HG03571 (cell line): ENCODE measurements around the gene OTUD4.
A peak's percentile ranks its signal among the peaks of the same experiment; 100 is the strongest.
"Not testable (repeated sequence)": the region's sequence is repeated elsewhere in the genome, so short reads cannot be mapped to it uniquely, and the experiment has no call there.

Source experiments
- ATAC-seq: cut with Tn5 transposase; IDR thresholded peaks from one replicate; pipeline ENCODE4 v1.9.1; 2021; ENCODE audit not compliant: unreplicated experiment

Gene OTUD4

DNA sequence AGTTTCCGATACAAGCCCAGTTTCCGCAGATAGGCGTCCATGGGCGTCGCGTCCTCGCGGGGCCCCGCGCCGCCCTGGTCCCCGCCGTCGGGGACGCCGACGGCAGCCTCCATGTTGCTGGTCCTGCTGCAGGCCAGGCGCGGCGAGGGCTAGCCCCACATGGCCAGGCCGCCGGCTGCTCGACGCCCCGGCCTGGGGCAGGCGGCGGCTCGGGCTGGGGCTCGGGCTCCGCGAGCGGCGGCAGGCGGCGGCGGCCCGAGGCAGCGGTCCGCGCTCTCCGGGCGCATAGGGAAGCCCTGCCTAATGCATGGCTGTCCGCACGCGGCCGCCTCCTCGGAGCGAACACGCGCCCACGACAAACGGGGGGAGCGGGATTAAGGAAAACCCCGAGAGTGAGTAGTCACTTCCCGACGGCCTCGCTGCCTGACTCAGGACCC is 510 bp downstream of the OTUD4 start:
- ATAC-seq = not testable (repeated sequence)

DNA sequence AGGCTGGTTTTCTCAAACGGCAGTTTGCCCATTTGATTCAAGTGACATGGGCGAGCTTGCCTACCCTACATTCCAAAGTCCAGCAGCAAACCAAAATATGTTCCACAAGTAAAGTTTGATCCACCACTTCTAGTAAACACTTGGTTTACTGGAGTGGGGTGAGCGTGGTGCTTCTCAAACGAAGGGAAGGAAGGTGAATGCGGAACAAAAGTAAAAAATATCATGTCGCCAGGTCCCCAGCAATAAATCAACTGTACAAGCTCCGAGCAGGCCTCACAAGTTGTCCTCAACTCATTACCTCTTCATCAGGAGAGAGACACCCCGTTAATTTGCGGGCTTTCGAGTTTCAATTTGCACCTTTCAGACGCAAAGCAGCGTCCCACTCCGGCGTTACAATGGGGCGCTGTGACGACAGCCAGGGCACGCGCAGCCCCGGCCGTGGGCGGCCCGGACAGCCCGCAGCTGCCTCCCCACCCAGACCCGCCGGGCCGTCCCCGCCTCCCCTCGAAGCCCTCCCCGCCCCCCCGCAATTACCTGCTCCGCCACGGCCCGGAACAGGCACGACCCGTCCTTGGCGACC is 1.0 kb downstream of the OTUD4 start:
- peak; percentile 33 for ATAC-seq

DNA sequence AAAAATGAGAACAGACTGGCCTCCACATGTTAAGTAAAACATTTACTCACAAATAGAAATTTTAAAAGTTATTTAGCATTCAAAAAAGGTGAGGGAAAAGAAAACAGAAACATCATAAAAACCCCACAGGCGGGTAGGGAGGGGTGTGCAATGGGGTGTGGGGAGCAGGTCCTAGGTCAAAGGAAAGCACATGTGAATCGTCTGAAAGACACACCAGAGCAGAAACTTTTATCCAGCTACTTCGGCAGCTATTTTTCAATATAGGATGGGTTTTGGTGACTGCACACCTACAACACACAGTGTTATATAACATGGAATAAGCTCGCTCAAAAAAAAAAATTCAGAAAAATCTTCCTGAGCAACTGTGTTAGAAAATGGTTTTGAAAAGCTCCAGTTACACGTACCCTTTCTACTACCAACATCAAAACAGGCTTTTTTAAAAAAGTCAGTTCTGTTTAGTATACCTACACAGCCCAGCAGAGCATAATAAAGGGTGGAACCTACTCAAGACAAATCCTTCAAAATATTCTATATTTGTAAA is 1.6 kb downstream of the OTUD4 start:
- no peak for ATAC-seq

- ATAC-seq = no peak
These were observed 2.4 kb downstream of the OTUD4 start for GRCh38 chr4:145177906-145178538.

- ATAC-seq = no peak
These were observed 2.9 kb downstream of the OTUD4 start for GRCh38 chr4:145177511-145177905.

DNA sequence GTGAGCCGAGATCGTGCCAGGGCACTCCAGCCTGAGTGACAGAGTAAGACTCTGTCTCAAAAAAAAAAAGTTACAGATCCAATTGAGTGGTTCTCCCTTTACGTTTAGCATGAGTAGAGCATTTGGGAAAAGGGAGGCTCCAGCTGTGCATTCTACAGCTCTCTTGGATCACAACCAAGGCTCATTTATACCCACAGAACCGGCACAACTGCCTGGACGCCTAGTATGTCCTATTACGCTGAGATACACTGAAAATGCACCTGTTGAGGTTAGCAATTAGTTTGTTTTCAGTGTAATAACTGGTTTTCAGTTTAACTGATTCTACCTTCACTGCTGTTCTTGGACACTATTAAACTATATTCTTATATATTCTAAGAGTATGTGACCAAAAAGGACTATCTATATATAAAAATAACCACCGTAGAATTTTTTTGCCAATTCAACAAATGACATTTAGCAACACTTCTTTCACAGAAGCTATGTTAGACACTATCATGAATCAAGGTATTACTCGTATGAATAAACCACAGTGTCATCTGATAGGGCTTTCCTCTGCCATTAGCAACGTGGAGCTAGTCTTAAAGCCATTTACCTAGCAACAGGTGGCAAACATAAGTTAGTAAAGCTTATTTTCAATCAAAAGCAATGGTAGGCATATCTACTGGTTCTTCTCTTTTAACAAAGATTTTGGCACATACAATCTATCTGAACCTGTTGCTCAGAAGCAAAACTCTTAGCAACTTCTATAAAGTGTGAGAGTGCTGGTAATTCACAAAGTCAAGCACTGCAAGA is 3.6 kb downstream of the OTUD4 start:
- ATAC-seq = no peak

- no peak for ATAC-seq
These were observed 8.5 kb downstream of the OTUD4 start for GRCh38 chr4:145171911-145172310.

- ATAC-seq = no peak
These were observed 10.2 kb downstream of the OTUD4 start for GRCh38 chr4:145170223-145170622.

DNA sequence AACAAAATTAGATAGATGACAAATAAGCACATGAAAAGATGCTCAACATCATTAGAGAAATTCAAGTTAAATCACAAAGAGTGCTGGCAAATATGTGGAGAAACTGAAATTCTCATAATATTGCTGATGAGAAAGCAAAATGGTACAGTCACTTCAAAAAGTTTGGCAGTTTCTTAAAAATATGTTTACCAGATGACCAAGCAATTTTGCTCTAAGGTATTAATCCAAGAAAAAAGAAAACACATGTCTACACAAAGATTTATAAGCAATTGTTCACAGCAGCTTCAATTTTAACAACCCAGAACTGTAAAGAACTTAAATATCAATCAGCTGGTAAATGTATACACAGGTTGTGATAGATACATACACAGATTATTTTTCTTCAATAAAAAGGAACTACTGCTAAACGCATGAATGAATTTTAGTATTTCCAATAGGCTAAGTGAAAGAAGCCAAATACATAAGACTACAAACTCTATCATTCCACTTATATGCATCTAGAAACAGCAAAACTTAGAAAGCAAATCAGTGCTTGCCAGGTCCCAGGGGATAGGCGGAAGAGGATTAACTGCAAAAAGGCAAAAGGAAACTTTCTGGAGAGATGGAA is 11.7 kb downstream of the OTUD4 start:
- ATAC-seq = no peak

GRCh38 chr4:145167887-145168286 is 12.5 kb downstream of the OTUD4 start:
- no peak for ATAC-seq

- no peak for ATAC-seq
These were observed 18.8 kb downstream of the OTUD4 start for GRCh38 chr4:145161549-145161948.

- ATAC-seq = no peak
These were observed 23.4 kb downstream of the OTUD4 start for GRCh38 chr4:145156986-145157385.

DNA sequence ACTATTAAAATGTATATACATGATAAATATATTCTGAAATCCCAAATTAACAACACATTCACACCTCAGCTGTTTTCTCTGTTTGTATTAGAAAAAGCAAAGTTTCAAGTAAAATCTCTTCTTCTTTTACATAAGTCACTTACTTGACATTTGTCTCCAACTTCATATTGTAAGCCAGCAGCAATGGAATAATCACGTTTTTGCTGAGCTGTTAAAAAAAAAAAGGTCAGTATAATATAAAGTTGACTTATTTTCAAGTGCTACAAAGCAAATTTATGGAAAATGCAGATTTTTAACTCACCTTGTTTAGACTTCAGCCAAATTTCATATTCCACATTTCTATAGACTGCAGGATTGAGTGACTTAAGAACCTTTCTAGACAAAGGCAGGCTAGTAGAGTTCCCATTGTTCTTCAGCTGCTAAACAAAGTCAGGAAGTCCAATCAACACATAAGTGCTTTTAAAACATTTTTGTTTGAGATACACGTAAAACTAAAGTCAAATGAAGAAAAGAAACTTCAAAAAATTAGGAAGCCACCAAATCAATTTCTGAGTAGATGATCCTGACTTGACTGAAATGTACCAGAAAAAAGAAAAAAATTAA is 25.0 kb downstream of the OTUD4 start:
- ATAC-seq = no peak

GRCh38 chr4:145154573-145154972 is 25.8 kb downstream of the OTUD4 start:
- ATAC-seq = no peak

GRCh38 chr4:145153904-145154298 is 26.5 kb downstream of the OTUD4 start:
- peak; percentile 49 for ATAC-seq

DNA sequence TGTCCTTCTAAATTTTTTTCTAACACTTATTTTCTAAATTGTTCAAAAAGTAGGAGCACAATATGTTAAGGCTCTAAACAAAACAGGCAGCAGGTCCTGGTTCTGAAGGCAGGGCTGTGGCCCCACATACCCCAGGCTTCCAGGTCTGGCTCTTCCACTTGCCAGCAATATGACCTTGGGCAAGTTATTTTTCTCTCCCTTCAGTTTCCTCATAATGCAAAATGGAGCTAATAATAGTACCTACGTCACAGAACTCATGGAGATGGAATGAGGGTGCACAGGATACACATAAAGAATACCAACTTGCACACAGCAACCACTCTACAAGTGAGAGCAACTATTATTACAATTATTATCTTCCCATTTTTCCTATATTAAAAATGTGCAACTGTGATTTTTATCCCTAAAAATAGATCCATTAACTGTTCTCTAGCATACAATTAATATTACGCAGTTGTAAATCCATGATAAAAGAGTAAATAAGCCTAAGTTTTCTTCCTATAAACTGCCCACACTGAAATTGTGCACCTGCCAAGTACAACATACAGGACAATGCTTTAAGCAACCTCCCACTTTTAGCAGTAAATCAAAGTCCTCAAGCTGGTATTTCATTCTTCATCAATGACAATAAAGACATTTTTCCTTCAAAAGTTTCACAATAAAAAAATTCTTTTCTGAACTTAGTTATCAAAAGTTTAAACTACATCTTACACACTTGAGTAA is 27.0 kb downstream of the OTUD4 start:
- ATAC-seq = no peak

GRCh38 chr4:145148980-145149379 is 31.4 kb downstream of the OTUD4 start:
- ATAC-seq = no peak

DNA sequence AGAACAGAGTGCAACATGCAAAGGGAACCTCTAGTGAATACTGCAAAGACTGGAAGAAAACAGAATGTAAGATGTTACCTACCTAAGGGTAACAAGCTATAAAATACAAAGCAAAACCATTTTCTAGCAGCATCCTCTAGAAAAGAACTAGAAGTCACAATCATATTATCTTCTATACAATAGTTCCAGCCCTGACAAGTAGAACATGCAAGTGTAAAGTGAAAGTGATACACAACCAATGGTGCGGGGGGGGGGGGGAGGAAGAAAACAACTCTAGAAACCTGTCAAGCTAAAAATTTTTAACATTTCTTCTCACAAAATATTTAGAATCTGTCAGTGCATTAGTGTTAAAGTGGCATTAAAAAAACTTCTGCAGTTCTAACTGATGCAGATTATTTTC is 44.2 kb downstream of the OTUD4 start:
- not testable (repeated sequence) for ATAC-seq

DNA sequence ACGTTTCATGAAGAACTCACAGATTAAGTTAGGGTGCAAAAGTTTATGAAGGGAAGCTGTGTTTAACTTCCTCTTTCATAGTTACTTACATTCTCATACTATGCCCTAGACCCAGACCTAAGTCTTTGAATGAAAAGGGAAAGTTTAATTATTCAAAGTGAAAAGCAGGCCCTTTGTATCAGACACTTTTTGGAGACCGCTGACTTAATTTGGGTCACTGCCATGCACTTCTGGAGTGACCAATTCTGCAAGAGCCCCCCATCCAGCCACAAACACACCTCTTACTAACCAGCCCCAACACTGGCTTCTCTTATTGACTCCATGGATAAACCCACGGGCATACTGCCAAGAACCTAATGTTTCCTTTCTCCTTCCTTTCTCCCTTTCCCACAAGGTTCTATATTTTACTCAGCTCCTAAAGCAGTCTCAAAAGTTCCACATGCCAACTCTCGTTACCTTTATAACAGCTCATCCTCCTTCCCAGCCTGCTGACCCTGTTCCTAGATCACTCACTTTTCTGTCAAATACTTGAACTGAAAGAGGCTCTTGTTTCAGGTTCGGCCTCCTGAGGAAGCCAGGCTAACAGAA is 47.8 kb downstream of the OTUD4 start:
- ATAC-seq = peak; percentile 75

DNA sequence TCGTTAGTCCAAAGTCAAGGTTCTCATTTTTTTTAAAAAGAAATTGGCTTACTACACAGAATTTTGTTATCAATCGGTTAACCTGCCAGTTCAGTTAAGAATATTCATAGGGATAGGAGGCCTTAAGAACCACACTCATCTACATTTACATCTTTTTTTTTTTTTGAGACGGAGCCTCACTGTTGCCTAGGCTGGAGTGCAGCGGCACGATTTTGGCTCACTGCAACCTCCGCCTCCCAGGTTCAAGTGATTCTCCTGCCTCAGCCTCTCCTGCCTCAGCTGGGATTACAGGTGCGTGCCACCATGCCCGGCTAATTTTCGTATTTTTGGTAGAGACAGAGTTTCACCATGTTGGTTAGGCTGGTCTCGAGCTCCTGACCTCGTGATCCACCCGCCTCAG is 48.5 kb downstream of the OTUD4 start:
- no peak for ATAC-seq
